HG03565 (cell line): ENCODE results near the gene SLC15A4.

Experiments used
- ATAC-seq: cut with Tn5 transposase; IDR thresholded peaks from one replicate; pipeline ENCODE4 v1.9.1; 2021; ENCODE audit warnings: mild to moderate bottlenecking, moderate library complexity; ENCODE audit not compliant: unreplicated experiment

SLC15A4 gene

GRCh38 chr12:128795530-128796361 lies 28.0 kb downstream of the SLC15A4 start:
- no peak for ATAC-seq

- ATAC-seq = no peak
Observed at GRCh38 chr12:128794661-128795529, 28.9 kb downstream of the SLC15A4 start.

- ATAC-seq = no peak
Observed at GRCh38 chr12:128793701-128794100, 30.1 kb downstream of the SLC15A4 start.

GRCh38 chr12:128792881-128793280 lies 30.9 kb downstream of the SLC15A4 start:
- no peak for ATAC-seq

GRCh38 chr12:128792398-128792797 lies 31.4 kb downstream of the SLC15A4 start:
- no peak for ATAC-seq

- no peak for ATAC-seq
Observed at GRCh38 chr12:128791395-128792322, 32.1 kb downstream of the SLC15A4 start.

- ATAC-seq = no peak
Observed at GRCh38 chr12:128790653-128791373, 32.9 kb downstream of the SLC15A4 start.

GRCh38 chr12:128790221-128790620 lies 33.5 kb downstream of the SLC15A4 start:
- no peak for ATAC-seq

- no peak for ATAC-seq
Observed at GRCh38 chr12:128789356-128789929, 34.3 kb downstream of the SLC15A4 start.

GRCh38 chr12:128787827-128788226 lies 35.9 kb downstream of the SLC15A4 start:
- no peak for ATAC-seq

- ATAC-seq = no peak
Observed at GRCh38 chr12:128786741-128787391, 36.9 kb downstream of the SLC15A4 start.

- no peak for ATAC-seq
Observed at GRCh38 chr12:128784030-128784760, 39.6 kb downstream of the SLC15A4 start.

- ATAC-seq = peak; percentile 80
Observed at GRCh38 chr12:128783129-128783574, 40.6 kb downstream of the SLC15A4 start.

- no peak for ATAC-seq
Observed at GRCh38 chr12:128779901-128780300, 43.9 kb downstream of the SLC15A4 start.

- ATAC-seq = no peak
Observed at GRCh38 chr12:128772249-128772648, 51.5 kb downstream of the SLC15A4 start.

- no peak for ATAC-seq
Observed at GRCh38 chr12:128771681-128772080, 52.1 kb downstream of the SLC15A4 start.

- no peak for ATAC-seq
Observed at GRCh38 chr12:128767518-128767917, 56.2 kb downstream of the SLC15A4 start.

GRCh38 chr12:128766738-128767501 lies 56.8 kb downstream of the SLC15A4 start:
- no peak for ATAC-seq
